GM04503 (cell line): Measurements from ENCODE around the gene FANCL.
A peak's percentile ranks its signal among the peaks of the same experiment; 100 is the strongest.
"Not testable (repeated sequence)": the region's sequence is repeated elsewhere in the genome, so short reads cannot be mapped to it uniquely, and the experiment has no call there.

Experiments used
- DNase-seq: peaks from one replicate; pipeline ENCODE4 v3.0.0-alpha.2; 2012; ENCODE audit warnings: low read depth

The FANCL gene

GRCh38 chr2:58140508-58141072 lies 100.5 kb downstream of the FANCL start:
- peak; percentile 86 for DNase-seq

- no peak for DNase-seq
These were observed 102.6 kb downstream of the FANCL start for GRCh38 chr2:58138396-58139030.

GRCh38 chr2:58137856-58138255 lies 103.3 kb downstream of the FANCL start:
- DNase-seq: no peak

GRCh38 chr2:58137221-58137620 lies 103.9 kb downstream of the FANCL start:
- DNase-seq: peak; percentile 46

GRCh38 chr2:58135861-58136260 lies 105.3 kb downstream of the FANCL start:
- no peak for DNase-seq

- no peak for DNase-seq
These were observed 107.7 kb downstream of the FANCL start for GRCh38 chr2:58133395-58133794.

- no peak for DNase-seq
These were observed 109.7 kb downstream of the FANCL start for GRCh38 chr2:58131191-58132011.

- DNase-seq: no peak
These were observed 110.9 kb downstream of the FANCL start for GRCh38 chr2:58130238-58130637.

GRCh38 chr2:58127111-58127510 lies 114.0 kb downstream of the FANCL start:
- no peak for DNase-seq

GRCh38 chr2:58122540-58122939 lies 118.6 kb downstream of the FANCL start:
- no peak for DNase-seq

GRCh38 chr2:58122040-58122439 lies 119.1 kb downstream of the FANCL start:
- no peak for DNase-seq

GRCh38 chr2:58120626-58121229 lies 120.4 kb downstream of the FANCL start:
- no peak for DNase-seq

GRCh38 chr2:58113563-58113962 lies 127.6 kb downstream of the FANCL start:
- not testable (repeated sequence) for DNase-seq

- DNase-seq: no peak
These were observed 130.4 kb downstream of the FANCL start for GRCh38 chr2:58110765-58111164.

GRCh38 chr2:58109481-58109880 lies 131.6 kb downstream of the FANCL start:
- DNase-seq: no peak
